HepG2 (cell line): ENCODE measurements around the gene CCDC85A. TPM values are rescaled to one million over a fixed set of nuclear protein-coding genes. Genes with fewer than 3 reads are reported as not detected.

ENCODE experiments used
- BORCS8-MEF2B ChIP-seq: sonication (generic); formaldehyde crosslinking; IDR thresholded peaks from 2 replicates; pipeline ENCODE4 v1.8.0; 2022; ENCODE audit warnings: mild to moderate bottlenecking, missing genetic modification reagents
- MAX ChIP-seq: IDR thresholded peaks from 2 replicates; pipeline ENCODE4 v1.6.1; 2012; ENCODE audit warnings: inconsistent platforms
- MXD1 ChIP-seq: sonication (generic); formaldehyde crosslinking; IDR thresholded peaks from 2 replicates; pipeline ENCODE4 v1.4.0; 2020; ENCODE audit warnings: mild to moderate bottlenecking, missing genetic modification reagents
- NFKB2 ChIP-seq: sonication (generic); formaldehyde crosslinking; IDR thresholded peaks from 2 replicates; pipeline ENCODE4 v1.4.0; 2020; ENCODE audit warnings: missing genetic modification reagents, borderline replicate concordance
- SETDB1 ChIP-seq: sonication (generic); formaldehyde crosslinking; IDR thresholded peaks from 2 replicates; pipeline ENCODE4 v1.5.1; 2020; ENCODE audit warnings: missing genetic modification reagents, mild to moderate bottlenecking, borderline replicate concordance
- SMAD1 ChIP-seq: sonication (generic); formaldehyde crosslinking; IDR thresholded peaks from 2 replicates; pipeline ENCODE4 v1.4.0; 2020; ENCODE audit warnings: missing genetic modification reagents, low read depth, mild to moderate bottlenecking, borderline replicate concordance
- ZNF143 ChIP-seq: sonication (generic); formaldehyde crosslinking; IDR thresholded peaks from 2 replicates; pipeline ENCODE4 v1.4.0; 2020; ENCODE audit warnings: missing genetic modification reagents
- ZNF432 ChIP-seq: sonication (generic); formaldehyde crosslinking; IDR thresholded peaks from 2 replicates; pipeline ENCODE4 v1.5.0; 2020; ENCODE audit warnings: missing genetic modification reagents, mild to moderate bottlenecking, borderline replicate concordance
- ZNF773 ChIP-seq: sonication (generic); formaldehyde crosslinking; IDR thresholded peaks from 2 replicates; pipeline ENCODE4 v1.4.0; 2020; ENCODE audit warnings: missing genetic modification reagents, borderline replicate concordance
- ZNF891 ChIP-seq: sonication (generic); formaldehyde crosslinking; IDR thresholded peaks from 2 replicates; pipeline ENCODE4 v1.5.0; 2020; ENCODE audit warnings: mild to moderate bottlenecking, missing genetic modification reagents
- polyA plus RNA-seq, 8 experiments: library from polyadenylated mRNA; depleted of rRNA in 3 of 8; stranded (reverse) in 7 of 8; unstranded in 1 of 8; fragments of >200 nt; fragmentation: Illumina TruSeq in 4 of 8; extraction: Trizol in 4 of 8; gene quantifications; 2 replicates each; pipeline versions ENCODE4 v1.2.1 to v1.2.3, GENCODE V29; 2011 to 2016; ENCODE audit warnings: low read depth in 4 of 8, missing spikeins in 1 of 8, mixed read lengths in 1 of 8; ENCODE audit not compliant: insufficient read depth in 1 of 8
- total RNA-seq, 5 experiments: library from RNA; depleted of rRNA; stranded (reverse); fragments of >200 nt; fragmentation: Illumina TruSeq; extraction: Trizol; gene quantifications; 2 replicates each; pipeline ENCODE4 v1.2.3, GENCODE V29; 2016; ENCODE audit warnings: low read depth in 1 of 5
- TF ChIP-seq, protein P1 (sequence below): sonication (generic); formaldehyde crosslinking; IDR thresholded peaks from 2 replicates; pipeline ENCODE4 v1.4.0; 2020; ENCODE audit warnings: missing genetic modification reagents
- TF ChIP-seq, protein P2 (sequence below): sonication (generic); formaldehyde crosslinking; IDR thresholded peaks from 2 replicates; pipeline ENCODE4 v1.4.0; 2020; ENCODE audit warnings: mild to moderate bottlenecking, missing genetic modification reagents
- TF ChIP-seq, protein P3 (sequence below): sonication (generic); formaldehyde crosslinking; IDR thresholded peaks from 2 replicates; pipeline ENCODE4 v1.5.0; 2020; ENCODE audit warnings: mild to moderate bottlenecking, missing genetic modification reagents, borderline replicate concordance

CCDC85A gene
- total and polyA plus RNA-seq, 2 of the 13 experiments (the other 11 are each of a cell fraction or from before 2014, with no cell fraction given) = not detected

DNA sequence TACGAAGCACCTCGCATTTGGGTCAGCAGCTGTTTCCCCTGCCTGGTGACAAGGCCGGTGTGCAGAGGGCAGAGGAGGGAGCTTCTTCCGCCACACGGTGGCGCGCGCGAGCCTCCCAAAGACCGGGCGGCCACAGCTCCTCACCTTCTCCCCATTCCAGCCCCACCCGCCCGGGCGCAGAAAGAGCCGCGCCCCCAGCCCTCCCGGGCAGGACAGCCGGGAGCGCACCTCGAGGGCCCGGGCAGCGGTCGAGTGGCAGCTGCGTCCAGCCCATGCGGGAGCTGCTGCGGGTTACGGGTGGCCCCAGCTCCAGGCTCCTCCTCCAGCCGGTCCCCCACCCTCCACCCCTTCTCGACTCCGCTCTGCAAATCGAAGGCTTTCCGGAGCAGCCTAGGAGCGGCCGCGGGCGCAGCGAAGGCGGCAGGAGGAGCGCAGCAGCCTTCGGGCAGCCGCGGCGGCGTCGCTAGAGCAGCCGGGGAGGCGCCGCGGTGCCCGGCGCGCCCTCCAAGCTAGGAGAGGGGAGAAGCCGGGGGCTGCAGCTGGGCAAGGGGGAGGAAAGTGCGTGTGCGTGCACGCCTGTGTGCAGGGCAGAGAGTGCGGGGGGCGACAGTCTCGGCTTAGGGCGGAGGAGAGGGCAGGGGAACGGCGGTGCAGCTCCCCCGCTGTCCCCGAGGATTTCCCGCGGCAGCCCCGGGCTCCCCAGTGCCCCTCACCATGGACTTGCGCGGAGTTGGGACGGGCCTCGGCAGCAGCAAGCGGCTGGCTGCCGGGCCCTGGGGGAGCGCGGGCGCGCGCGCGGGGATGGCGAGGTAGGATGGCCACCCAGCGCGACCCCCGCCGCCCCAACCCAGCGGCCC, at the start of gene CCDC85A (continued):
- TF ChIP-seq SETDB1 (CRISPR knock-in tag) (no peak), MXD1 (0 out of 2 replicates have a peak, but pooled peaks have one; percentile 33), ZNF891 (CRISPR knock-in tag) (peak; percentile 60; the same call in 1 of the 2 replicates), MAX (peak; percentile 14; the same call in 1 of the 2 replicates), ZNF143 (CRISPR knock-in tag) (no peak), ZNF432 (CRISPR knock-in tag) (no peak), ZNF773 (CRISPR knock-in tag) (no peak), BORCS8-MEF2B (CRISPR knock-in tag) (peak; percentile 42; the same call in 1 of the 2 replicates), SMAD1 (0 out of 2 replicates have a peak, but pooled peaks have one; percentile 35), NFKB2 (peak; percentile 37; the same call in 1 of the 2 replicates)
- TF ChIP-seq, protein P1, sequence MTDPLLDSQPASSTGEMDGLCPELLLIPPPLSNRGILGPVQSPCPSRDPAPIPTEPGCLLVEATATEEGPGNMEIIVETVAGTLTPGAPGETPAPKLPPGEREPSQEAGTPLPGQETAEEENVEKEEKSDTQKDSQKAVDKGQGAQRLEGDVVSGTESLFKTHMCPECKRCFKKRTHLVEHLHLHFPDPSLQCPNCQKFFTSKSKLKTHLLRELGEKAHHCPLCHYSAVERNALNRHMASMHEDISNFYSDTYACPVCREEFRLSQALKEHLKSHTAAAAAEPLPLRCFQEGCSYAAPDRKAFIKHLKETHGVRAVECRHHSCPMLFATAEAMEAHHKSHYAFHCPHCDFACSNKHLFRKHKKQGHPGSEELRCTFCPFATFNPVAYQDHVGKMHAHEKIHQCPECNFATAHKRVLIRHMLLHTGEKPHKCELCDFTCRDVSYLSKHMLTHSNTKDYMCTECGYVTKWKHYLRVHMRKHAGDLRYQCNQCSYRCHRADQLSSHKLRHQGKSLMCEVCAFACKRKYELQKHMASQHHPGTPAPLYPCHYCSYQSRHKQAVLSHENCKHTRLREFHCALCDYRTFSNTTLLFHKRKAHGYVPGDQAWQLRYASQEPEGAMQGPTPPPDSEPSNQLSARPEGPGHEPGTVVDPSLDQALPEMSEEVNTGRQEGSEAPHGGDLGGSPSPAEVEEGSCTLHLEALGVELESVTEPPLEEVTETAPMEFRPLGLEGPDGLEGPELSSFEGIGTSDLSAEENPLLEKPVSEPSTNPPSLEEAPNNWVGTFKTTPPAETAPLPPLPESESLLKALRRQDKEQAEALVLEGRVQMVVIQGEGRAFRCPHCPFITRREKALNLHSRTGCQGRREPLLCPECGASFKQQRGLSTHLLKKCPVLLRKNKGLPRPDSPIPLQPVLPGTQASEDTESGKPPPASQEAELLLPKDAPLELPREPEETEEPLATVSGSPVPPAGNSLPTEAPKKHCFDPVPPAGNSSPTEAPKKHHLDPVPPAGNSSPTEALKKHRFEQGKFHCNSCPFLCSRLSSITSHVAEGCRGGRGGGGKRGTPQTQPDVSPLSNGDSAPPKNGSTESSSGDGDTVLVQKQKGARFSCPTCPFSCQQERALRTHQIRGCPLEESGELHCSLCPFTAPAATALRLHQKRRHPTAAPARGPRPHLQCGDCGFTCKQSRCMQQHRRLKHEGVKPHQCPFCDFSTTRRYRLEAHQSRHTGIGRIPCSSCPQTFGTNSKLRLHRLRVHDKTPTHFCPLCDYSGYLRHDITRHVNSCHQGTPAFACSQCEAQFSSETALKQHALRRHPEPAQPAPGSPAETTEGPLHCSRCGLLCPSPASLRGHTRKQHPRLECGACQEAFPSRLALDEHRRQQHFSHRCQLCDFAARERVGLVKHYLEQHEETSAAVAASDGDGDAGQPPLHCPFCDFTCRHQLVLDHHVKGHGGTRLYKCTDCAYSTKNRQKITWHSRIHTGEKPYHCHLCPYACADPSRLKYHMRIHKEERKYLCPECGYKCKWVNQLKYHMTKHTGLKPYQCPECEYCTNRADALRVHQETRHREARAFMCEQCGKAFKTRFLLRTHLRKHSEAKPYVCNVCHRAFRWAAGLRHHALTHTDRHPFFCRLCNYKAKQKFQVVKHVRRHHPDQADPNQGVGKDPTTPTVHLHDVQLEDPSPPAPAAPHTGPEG = 0 out of 2 replicates have a peak, but pooled peaks have one; percentile 29
- TF ChIP-seq, protein P2, sequence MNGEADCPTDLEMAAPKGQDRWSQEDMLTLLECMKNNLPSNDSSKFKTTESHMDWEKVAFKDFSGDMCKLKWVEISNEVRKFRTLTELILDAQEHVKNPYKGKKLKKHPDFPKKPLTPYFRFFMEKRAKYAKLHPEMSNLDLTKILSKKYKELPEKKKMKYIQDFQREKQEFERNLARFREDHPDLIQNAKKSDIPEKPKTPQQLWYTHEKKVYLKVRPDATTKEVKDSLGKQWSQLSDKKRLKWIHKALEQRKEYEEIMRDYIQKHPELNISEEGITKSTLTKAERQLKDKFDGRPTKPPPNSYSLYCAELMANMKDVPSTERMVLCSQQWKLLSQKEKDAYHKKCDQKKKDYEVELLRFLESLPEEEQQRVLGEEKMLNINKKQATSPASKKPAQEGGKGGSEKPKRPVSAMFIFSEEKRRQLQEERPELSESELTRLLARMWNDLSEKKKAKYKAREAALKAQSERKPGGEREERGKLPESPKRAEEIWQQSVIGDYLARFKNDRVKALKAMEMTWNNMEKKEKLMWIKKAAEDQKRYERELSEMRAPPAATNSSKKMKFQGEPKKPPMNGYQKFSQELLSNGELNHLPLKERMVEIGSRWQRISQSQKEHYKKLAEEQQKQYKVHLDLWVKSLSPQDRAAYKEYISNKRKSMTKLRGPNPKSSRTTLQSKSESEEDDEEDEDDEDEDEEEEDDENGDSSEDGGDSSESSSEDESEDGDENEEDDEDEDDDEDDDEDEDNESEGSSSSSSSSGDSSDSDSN (CRISPR knock-in tag) = peak; percentile 42; the same call in 1 of the 2 replicates
- TF ChIP-seq, protein P3, sequence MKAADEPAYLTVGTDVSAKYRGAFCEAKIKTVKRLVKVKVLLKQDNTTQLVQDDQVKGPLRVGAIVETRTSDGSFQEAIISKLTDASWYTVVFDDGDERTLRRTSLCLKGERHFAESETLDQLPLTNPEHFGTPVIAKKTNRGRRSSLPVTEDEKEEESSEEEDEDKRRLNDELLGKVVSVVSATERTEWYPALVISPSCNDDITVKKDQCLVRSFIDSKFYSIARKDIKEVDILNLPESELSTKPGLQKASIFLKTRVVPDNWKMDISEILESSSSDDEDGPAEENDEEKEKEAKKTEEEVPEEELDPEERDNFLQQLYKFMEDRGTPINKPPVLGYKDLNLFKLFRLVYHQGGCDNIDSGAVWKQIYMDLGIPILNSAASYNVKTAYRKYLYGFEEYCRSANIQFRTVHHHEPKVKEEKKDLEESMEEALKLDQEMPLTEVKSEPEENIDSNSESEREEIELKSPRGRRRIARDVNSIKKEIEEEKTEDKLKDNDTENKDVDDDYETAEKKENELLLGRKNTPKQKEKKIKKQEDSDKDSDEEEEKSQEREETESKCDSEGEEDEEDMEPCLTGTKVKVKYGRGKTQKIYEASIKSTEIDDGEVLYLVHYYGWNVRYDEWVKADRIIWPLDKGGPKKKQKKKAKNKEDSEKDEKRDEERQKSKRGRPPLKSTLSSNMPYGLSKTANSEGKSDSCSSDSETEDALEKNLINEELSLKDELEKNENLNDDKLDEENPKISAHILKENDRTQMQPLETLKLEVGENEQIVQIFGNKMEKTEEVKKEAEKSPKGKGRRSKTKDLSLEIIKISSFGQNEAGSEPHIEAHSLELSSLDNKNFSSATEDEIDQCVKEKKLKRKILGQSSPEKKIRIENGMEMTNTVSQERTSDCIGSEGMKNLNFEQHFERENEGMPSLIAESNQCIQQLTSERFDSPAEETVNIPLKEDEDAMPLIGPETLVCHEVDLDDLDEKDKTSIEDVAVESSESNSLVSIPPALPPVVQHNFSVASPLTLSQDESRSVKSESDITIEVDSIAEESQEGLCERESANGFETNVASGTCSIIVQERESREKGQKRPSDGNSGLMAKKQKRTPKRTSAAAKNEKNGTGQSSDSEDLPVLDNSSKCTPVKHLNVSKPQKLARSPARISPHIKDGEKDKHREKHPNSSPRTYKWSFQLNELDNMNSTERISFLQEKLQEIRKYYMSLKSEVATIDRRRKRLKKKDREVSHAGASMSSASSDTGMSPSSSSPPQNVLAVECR (CRISPR knock-in tag) = peak; percentile 23; the same call in 1 of the 2 replicates
